Activated naive CD4-positive, alpha-beta T cell treated with anti-CD3 and anti-CD28 coated beads, Interleukin-2, amount 50 U/mL, for 24 hours (primary cell): ENCODE measurements around the gene ZBTB38.

Source experiments
- H3K27ac Mint-ChIP-seq: one replicate; pipeline ENCODE4 v1.8.0; 2021; ENCODE audit warnings: mild to moderate bottlenecking, mixed read lengths
- H3K27me3 Mint-ChIP-seq: one replicate; pipeline ENCODE4 v1.8.0; 2021; ENCODE audit warnings: mixed read lengths
- H3K36me3 Mint-ChIP-seq: one replicate; pipeline ENCODE4 v1.8.0; 2021; ENCODE audit warnings: mixed read lengths
- H3K4me1 Mint-ChIP-seq: one replicate; pipeline ENCODE4 v1.8.0; 2021; ENCODE audit warnings: mixed read lengths
- H3K4me3 Mint-ChIP-seq: one replicate; pipeline ENCODE4 v1.8.0; 2021; ENCODE audit warnings: mild to moderate bottlenecking, mixed read lengths
- H3K9me3 Mint-ChIP-seq: one replicate; pipeline ENCODE4 v1.8.0; 2021; ENCODE audit warnings: mixed read lengths

Gene ZBTB38

DNA sequence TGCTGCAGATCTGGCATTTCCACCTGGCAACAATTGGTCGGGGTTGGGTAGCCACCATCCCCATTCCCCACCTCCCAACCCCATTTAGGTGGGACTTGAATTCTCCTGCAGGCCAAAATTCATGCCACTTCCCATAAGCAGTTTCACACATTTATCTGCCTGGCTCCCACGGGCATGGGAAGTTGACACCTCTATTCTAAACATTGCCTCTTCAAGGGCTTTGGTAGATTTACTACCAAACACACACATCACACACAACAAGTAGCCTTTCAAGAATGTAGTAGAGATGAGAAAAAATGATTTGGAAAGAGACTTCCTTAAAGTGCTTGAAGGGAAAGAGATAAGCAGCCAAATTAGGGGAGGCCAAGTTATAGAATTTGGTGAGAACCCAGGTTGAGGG lies 30.9 kb downstream of the ZBTB38 start:
- Mint-ChIP-seq H3K27ac (peak overlapping the region; percentile 69), H3K9me3 (peaks cover 6% of the 10 kb centered on the region), H3K4me3 (no peak overlapping the region), H3K27me3 (no peaks in the 10 kb centered on the region), H3K4me1 (peaks cover 25% of the 10 kb centered on the region), H3K36me3 (no peaks in the 10 kb centered on the region)

DNA sequence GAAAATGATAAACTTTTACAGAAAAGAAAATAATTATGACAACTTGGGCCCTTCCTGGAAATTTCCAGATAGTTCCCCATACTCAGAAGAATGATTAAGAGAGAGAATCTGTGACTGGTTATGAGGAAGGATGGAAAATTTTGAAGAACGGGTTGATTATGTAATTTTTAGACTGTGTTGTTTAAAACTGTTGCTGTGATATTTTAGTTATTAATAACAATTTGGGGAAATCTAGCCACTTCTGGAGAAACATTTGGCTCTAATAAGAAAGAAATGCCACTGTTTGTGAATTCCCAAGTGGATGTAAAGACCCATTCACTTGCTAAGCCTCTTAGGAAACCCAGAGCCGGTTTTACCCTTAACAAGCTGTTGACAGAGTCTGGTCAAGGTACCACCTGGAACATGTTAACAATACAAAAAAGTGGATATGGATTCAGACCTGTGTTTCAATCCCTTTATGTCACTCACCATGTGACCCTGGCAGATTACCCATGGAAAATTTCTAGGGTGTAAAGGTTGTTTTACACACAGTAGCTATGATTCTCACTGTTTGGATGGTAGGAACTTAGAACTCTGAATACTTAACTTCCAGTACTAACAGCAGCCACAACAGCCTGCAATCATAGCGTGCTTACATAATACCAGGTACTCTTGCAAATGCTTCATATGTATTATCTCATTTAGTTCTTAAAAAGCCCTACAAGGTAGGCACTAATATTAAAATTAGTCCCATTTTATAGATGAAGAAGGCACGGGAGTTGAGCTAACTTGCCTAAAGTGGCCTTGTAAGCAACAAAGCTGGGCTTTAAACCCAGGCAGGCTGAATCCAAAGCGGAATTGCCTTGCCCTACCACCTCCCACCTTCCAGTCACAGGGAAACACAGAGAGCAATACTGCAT lies 32.0 kb downstream of the ZBTB38 start:
- Mint-ChIP-seq H3K27ac (no peak overlapping the region), H3K27me3 (no peaks in the 10 kb centered on the region), H3K9me3 (peaks cover 6% of the 10 kb centered on the region), H3K4me1 (peaks cover 35% of the 10 kb centered on the region), H3K36me3 (peaks cover 9% of the 10 kb centered on the region), H3K4me3 (peak overlapping the region; percentile 70)

DNA sequence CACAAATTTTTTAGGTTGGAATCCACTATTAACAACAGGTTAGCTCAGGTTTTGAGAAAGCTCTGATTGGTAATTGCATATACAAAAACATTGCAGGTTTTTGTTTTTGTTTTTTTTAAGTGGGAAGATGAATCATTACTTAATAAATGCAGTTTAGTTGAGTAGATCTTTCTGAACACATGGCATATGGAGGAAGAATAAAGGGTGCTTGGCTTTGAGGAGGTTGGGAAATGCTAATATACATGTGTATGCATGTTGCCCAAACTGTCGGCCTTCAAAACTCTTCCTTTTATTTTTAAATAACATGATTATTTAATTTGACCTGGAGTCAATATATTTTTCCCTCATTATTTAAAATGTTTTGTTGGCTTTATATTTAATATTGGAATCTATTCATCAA lies 32.8 kb downstream of the ZBTB38 start:
- H3K27ac Mint-ChIP-seq: peak overlapping the region; percentile 33
- peak overlapping the region; percentile 70 for H3K4me3 Mint-ChIP-seq
- H3K9me3 Mint-ChIP-seq: peaks cover 6% of the 10 kb centered on the region
- peaks cover 14% of the 10 kb centered on the region for H3K36me3 Mint-ChIP-seq
- H3K4me1 Mint-ChIP-seq: peaks cover 43% of the 10 kb centered on the region
- H3K27me3 Mint-ChIP-seq: no peaks in the 10 kb centered on the region

DNA sequence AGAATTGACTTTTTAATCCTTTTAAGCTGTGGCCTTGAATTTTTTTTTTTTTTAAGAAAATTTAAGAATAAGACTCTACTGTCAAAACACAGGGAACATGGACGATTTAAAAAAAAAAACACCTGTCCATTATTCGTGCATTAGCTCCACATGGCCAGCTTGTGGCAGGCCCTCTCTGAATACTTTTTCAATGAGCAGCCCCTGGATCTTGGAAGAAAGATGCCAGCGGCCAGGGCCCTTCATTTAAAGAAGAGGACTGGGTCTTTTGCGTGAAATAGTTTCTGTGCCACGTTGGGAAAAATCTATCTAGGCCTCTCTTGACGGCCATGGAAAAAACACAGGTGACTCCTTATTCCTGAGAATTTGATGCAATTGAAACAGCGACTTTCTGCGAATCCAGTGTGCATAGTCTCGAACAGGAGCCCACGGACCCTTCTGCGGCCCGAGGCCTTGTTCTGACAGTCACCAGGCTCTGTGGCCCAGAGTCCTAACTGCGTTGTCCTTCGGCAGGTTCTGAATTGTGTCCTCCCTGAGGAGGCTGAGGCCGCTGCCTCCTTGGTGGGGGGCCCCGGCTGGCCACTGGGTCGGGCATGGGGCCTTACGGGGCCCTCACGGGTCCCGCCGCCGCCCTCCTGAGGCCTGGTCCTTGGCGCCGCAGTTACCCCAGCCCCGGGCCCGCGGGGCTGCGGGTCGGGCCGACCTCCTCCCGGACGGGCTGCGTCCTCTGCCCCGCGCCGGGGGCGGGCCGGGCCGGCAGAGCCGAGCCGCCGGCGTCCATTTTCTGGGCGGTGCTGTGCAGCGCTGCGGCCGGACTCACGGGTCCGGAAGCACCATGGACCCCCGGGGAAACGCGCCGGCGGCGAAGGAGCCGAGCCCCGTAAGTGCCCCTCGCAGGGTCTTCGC lies 33.5 kb downstream of the ZBTB38 start:
- H3K4me1 Mint-ChIP-seq: peaks cover 50% of the 10 kb centered on the region
- H3K27me3 Mint-ChIP-seq: no peaks in the 10 kb centered on the region

DNA sequence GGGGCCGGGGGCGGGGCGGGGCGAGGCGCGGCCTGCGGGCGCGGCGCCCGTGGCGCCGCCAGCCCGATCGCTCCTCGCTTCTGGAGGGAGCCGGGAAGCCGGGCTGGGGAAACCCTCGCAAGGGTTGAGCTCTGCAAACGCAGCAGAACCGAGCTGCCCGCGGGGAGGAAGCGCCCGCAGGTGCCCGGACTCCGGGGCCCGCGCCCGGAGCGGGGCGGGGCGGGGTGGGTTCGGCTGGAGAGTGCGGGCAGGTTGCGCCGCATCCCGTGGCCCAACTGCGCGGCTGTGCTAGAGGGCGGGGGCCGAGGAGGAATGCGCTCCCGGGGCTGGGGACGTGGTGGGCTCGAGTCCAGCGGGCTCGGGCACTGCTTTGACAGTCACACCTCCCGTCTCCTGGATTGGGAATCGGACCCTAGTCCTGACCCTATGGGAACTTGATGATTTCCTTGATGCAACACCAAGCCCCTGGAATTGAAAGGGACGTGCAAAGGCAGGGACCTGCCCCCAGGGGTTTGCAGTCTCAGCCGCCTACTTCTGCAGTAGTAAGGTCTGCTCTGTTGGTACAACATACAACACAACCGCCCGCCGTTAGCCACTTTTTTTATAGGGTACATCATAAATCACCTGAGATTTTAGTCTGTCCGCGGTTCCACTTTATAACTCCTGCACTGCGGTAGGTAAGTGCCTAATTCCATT lies 34.3 kb downstream of the ZBTB38 start:
- peaks cover 19% of the 10 kb centered on the region for H3K36me3 Mint-ChIP-seq
- H3K4me3 Mint-ChIP-seq: peak overlapping the region; percentile 87
- H3K4me1 Mint-ChIP-seq: peaks cover 54% of the 10 kb centered on the region
- H3K27ac Mint-ChIP-seq: peak overlapping the region; percentile 91
- no peaks in the 10 kb centered on the region for H3K27me3 Mint-ChIP-seq
- H3K9me3 Mint-ChIP-seq: no peaks in the 10 kb centered on the region

More for the DNA sequence above, 33.5 kb downstream of the ZBTB38 start:
- Mint-ChIP-seq H3K27ac (peak overlapping the region; percentile 89), H3K4me3 (peak overlapping the region; percentile 73), H3K36me3 (peaks cover 19% of the 10 kb centered on the region), H3K9me3 (peaks cover 6% of the 10 kb centered on the region)

DNA sequence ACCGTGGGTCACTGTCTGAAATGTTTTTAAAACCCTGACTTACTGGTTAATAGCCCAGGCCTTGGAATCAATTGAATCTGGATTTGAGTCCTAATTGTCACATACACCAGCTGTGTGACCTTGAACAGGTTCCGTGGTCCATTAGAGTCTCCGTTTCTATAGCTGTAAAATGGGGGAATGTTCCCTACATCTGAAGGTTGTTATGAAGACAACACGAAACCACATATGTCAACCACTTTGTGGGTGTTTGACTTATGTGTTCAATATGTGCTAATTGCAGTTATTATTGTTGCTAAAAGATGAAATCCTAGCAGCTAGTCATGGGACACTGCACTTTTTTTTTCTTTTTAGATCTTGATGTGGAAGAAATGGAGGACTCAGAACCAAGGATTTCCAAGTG lies 35.3 kb downstream of the ZBTB38 start:
- Mint-ChIP-seq H3K27ac (no peak overlapping the region), H3K4me1 (peaks cover 60% of the 10 kb centered on the region), H3K9me3 (no peaks in the 10 kb centered on the region), H3K36me3 (peaks cover 21% of the 10 kb centered on the region), H3K4me3 (peak overlapping the region; percentile 36), H3K27me3 (no peaks in the 10 kb centered on the region)

DNA sequence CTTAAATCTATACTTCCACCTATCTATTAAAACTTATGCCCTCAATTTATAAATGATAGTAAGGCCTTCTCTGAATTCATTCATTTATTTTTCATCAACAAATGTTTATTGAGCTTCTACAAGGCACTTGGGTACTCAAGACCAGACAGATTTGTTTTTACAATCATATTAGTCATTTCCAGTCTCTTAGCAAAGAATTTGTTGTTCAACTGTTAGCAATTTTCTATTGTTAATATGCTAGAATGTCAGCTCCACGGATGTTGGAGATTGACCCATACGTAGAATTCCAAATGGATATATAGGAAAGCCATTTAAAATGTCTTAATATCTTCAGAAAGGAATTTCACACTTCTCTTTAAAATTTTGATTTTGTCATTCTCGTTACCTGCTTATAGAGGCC lies 36.7 kb downstream of the ZBTB38 start:
- no peaks in the 10 kb centered on the region for H3K27me3 Mint-ChIP-seq

DNA sequence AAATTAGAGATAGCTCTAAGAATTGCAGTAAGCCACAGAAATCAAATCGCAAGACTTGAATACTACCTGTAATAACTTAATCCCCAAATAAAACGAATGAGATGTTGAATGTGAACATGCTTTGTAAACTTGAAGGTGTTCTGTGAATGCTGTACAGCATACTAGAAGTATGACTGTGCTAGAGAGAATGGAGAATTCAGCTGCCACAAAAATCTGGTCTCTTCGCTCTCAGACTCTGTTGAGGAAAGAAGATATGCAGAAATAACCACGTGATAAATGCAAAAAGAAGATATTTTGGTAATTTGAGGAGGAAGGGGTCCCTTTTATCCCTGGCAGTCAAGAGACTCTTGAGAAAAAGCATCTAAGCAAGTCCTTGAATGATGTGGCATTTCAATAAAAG lies 37.3 kb downstream of the ZBTB38 start:
- no peaks in the 10 kb centered on the region for H3K9me3 Mint-ChIP-seq
- H3K4me1 Mint-ChIP-seq: peaks cover 65% of the 10 kb centered on the region
- no peak overlapping the region for H3K4me3 Mint-ChIP-seq
- H3K36me3 Mint-ChIP-seq: peaks cover 24% of the 10 kb centered on the region
- peak overlapping the region; percentile 60 for H3K27ac Mint-ChIP-seq
- H3K27me3 Mint-ChIP-seq: no peaks in the 10 kb centered on the region

More for the DNA sequence above, 36.7 kb downstream of the ZBTB38 start:
- Mint-ChIP-seq H3K9me3 (no peaks in the 10 kb centered on the region), H3K4me3 (no peak overlapping the region), H3K4me1 (peaks cover 62% of the 10 kb centered on the region), H3K36me3 (peaks cover 24% of the 10 kb centered on the region), H3K27ac (no peak overlapping the region)

DNA sequence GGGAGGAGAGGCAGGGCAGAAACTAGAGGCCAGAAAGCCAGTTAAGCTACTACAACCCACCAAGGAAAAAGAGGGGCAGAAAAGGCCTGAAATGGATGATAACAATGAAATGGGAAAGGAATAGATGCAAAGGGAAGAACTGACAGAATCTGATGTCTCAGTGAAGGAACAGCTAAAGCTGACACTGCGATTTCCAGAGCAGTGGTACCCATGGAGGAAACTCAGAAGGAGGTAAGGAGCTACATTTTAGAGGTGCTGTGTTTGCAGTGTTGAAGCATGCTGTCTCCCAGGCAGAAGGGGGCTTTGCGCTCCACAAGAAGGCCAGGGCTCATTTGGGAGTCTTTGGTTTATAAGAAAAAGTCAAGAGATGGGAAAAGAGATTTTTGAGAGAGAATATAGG lies 38.0 kb downstream of the ZBTB38 start:
- no peaks in the 10 kb centered on the region for H3K27me3 Mint-ChIP-seq
- peaks cover 24% of the 10 kb centered on the region for H3K36me3 Mint-ChIP-seq
- no peak overlapping the region for H3K4me3 Mint-ChIP-seq
- H3K27ac Mint-ChIP-seq: peak overlapping the region; percentile 60
- H3K9me3 Mint-ChIP-seq: no peaks in the 10 kb centered on the region
- H3K4me1 Mint-ChIP-seq: peaks cover 72% of the 10 kb centered on the region

DNA sequence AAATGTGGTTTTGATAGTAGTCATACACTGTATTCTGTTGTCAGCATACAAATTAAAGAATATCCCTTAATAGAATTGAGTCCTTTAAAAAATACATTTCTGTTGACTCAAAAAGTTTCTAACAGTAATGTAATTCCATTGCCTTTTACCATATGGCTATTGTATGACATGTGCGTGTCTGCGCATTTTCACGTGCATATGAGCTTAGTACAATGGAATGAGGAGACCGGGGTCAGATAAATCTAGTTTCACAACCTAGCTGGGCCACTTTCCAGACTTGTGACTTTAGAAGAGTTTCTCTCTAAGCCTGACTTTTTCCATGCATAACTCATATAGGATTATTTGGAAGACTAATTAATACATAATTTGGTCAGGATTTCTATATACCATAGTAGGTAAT lies 38.7 kb downstream of the ZBTB38 start:
- Mint-ChIP-seq H3K4me1 (peaks cover 78% of the 10 kb centered on the region), H3K27ac (no peak overlapping the region)

DNA sequence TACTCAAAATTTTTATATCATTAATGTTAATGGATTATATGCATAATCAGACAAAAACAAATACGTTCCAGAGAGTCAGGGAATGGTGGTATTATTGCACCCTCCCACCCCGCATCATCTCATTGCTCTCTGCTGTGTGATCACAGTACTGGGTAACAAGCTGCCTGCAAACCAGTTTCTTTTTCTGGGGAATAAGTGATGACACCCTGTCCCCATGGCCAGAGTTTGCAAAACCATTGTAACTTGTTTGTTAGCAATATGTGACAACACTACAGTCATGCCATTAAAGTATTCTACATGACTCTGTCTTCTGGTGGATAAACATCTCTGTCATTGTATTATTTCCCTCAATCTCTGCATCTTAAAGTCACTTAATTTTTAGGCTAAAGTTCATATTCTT lies 39.5 kb downstream of the ZBTB38 start:
- no peak overlapping the region for H3K4me3 Mint-ChIP-seq
- H3K4me1 Mint-ChIP-seq: peaks cover 85% of the 10 kb centered on the region
- H3K27me3 Mint-ChIP-seq: no peaks in the 10 kb centered on the region
- H3K27ac Mint-ChIP-seq: no peak overlapping the region
- peaks cover 24% of the 10 kb centered on the region for H3K36me3 Mint-ChIP-seq
- H3K9me3 Mint-ChIP-seq: no peaks in the 10 kb centered on the region

More for the DNA sequence above, 38.7 kb downstream of the ZBTB38 start:
- Mint-ChIP-seq H3K4me3 (no peak overlapping the region), H3K9me3 (no peaks in the 10 kb centered on the region), H3K36me3 (peaks cover 24% of the 10 kb centered on the region), H3K27me3 (no peaks in the 10 kb centered on the region)

DNA sequence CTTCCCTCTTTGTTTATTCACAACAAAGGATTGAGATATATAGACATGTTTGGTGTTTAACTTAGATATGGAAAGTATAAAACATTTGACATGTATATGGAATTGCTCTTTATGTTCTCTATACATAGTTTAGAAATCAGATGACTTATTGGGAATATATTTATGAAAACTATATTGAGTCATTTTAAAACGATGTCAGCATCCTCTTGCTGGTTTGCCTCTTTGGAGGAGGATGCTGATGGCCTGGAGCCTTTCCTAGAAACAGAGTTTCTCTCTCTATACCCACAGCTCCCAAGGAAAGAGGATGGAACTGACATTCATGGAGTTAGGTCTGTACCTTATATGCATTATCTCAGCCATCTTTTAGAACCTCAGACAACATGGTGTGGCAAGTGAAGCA lies 40.3 kb downstream of the ZBTB38 start:
- Mint-ChIP-seq H3K27me3 (no peaks in the 10 kb centered on the region), H3K4me1 (peaks cover 86% of the 10 kb centered on the region), H3K4me3 (no peak overlapping the region), H3K9me3 (no peaks in the 10 kb centered on the region), H3K36me3 (peaks cover 26% of the 10 kb centered on the region), H3K27ac (no peak overlapping the region)

DNA sequence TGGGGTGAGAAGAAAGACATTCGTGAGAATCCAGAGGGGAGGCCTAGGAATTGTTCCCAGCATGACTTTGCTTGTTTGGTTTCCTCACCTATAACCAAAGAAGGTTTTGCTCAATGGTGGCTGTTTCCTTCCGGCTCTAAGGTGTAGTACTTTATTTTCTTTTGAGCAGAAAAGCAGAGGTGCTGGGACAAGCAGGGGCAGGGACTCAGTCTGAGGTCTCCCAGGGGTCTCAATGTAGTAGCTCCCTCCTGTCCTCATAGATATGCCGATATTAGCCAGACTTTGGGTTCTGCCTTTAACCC lies 41.6 kb downstream of the ZBTB38 start:
- peaks cover 88% of the 10 kb centered on the region for H3K4me1 Mint-ChIP-seq
- H3K36me3 Mint-ChIP-seq: peaks cover 21% of the 10 kb centered on the region
- no peaks in the 10 kb centered on the region for H3K27me3 Mint-ChIP-seq
- peak overlapping the region; percentile 92 for H3K27ac Mint-ChIP-seq
- no peak overlapping the region for H3K4me3 Mint-ChIP-seq
- H3K9me3 Mint-ChIP-seq: no peaks in the 10 kb centered on the region

DNA sequence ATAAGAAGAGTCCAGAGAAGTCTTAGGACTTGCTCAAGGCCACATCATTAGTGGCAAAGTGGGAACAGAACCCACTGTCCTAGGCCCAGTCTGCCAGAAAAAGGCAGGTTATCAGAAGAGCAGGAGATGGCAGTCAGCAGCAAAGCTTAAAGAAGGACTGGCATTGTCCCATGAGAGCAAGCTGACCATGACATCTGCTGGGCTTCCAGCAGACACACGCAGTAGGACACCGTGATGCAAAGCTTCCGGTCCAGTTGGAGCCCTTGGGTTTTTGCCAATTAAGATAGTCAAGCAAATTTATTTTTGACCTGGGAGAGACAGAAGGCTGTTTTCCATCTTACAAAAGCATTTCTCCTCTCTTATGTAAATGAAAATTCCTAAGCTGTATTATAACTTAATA lies 42.1 kb downstream of the ZBTB38 start:
- no peaks in the 10 kb centered on the region for H3K27me3 Mint-ChIP-seq
- no peaks in the 10 kb centered on the region for H3K9me3 Mint-ChIP-seq
- peaks cover 18% of the 10 kb centered on the region for H3K36me3 Mint-ChIP-seq
- H3K27ac Mint-ChIP-seq: peak overlapping the region; percentile 99
- H3K4me1 Mint-ChIP-seq: peaks cover 88% of the 10 kb centered on the region
- H3K4me3 Mint-ChIP-seq: no peak overlapping the region

DNA sequence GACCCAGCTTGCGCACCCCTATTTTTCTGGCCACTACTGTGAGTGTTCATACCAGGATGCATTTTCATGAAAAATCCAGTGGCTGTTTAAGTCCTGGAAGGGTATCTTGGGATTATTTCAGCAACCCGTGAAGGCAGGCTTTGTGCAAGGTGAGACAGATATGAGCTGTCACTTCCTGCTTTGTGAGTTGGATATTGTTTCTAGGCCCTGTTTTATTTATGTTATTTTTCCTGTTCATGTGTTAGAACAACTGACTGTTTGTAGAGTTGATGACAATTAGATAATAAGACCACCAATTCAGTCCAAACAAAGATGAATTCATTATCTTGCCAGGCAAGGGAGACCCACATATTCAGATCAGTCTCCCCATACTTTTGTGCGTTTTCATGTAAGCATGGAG lies 42.5 kb downstream of the ZBTB38 start:
- H3K9me3 Mint-ChIP-seq: no peaks in the 10 kb centered on the region
- H3K27ac Mint-ChIP-seq: peak overlapping the region; percentile 99
- H3K4me3 Mint-ChIP-seq: peak overlapping the region; percentile 88
- H3K36me3 Mint-ChIP-seq: peaks cover 15% of the 10 kb centered on the region
- peaks cover 87% of the 10 kb centered on the region for H3K4me1 Mint-ChIP-seq
- H3K27me3 Mint-ChIP-seq: no peaks in the 10 kb centered on the region
